ENCODE results near the gene PTPRN2. TPM values are rescaled to one million over a fixed set of nuclear protein-coding genes. Genes with fewer than 3 reads are reported as not detected.

Gene PTPRN2
- total and polyA plus RNA-seq, 2 donors = 1.7 to 1.9 TPM

DNA sequence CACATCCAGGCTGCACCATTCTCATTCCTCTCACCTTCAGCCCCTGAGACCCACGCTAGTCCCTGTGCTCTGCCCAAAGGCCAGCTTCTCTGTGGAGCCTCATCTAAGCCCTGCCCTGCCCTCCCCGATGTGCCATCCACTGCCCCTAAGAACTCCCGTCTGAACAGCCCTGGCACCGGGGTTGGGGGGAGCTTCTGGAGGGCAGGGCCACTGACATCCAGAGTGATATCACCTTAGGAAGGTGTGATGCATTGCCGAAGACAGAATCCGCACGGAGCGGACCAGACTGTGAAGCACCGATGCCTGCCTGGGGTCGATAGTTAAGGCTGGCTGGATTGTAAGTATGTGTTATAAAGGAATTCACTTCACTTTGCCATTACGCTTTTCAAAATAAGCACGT lies 511.0 kb downstream of the PTPRN2 start:
- no peak overlapping the region for H3K4me3 ChIP-seq (ENCODE audit: low read length in 2 of 2)
- DNase-seq (ENCODE audit: low read depth in 6 of 9, low spot score in 9 of 9) = no peak
- H3K9me3 ChIP-seq (ENCODE audit: control insufficient read depth in 2 of 2, insufficient read depth in 1 of 2, low read length in 1 of 2) = peaks cover 0 to 23% of the 10 kb centered on the region in 2 donors
- no peak overlapping the region for H3K27ac ChIP-seq (ENCODE audit: low read depth in 1 of 2, low read length in 1 of 2)
- H3K36me3 ChIP-seq (ENCODE audit: control insufficient read depth in 2 of 2, insufficient read depth in 2 of 2, low read length in 1 of 2) = no peaks in the 10 kb centered on the region
- WGBS = 92% methylated on average over 12 of the region's 12 CpGs
- H3K27me3 ChIP-seq (ENCODE audit: control insufficient read depth in 2 of 2, insufficient read depth in 1 of 2, low read length in 1 of 2) = no peaks in the 10 kb centered on the region
- no peaks in the 10 kb centered on the region for H3K4me1 ChIP-seq (ENCODE audit: control insufficient read depth in 2 of 2, insufficient read depth in 2 of 2, low read length in 2 of 2)

DNA sequence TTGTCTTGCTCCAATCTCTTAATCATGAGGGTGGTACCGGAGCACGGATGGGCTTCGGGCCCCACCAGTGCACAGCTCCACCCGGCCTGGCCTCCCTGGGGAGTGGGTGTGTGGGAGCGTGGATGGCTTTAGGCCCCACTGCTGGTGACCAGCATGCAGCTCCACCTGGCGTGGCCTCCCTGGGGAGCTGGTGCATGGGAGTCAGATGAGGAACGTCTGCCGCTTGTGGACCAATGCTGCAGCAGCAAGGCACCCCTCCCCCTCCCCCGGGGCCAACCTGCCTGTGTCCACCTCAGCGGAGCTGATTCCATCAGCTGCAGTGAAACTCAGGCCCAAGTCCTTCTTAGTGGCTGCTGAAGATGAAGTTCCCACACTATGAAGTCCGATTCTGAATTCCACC lies 511.4 kb downstream of the PTPRN2 start:
- Histone ChIP-seq H3K4me1 (ENCODE audit: control insufficient read depth in 2 of 2, insufficient read depth in 2 of 2, low read length in 2 of 2) (no peaks in the 10 kb centered on the region), H3K27ac (ENCODE audit: low read depth in 1 of 2, low read length in 1 of 2) (no peak overlapping the region), H3K9me3 (ENCODE audit: control insufficient read depth in 2 of 2, insufficient read depth in 1 of 2, low read length in 1 of 2) (peaks cover under 1 to 24% of the 10 kb centered on the region in 2 donors), H3K4me3 (ENCODE audit: low read length in 2 of 2) (no peak overlapping the region), H3K27me3 (ENCODE audit: control insufficient read depth in 2 of 2, insufficient read depth in 1 of 2, low read length in 1 of 2) (no peaks in the 10 kb centered on the region), H3K36me3 (ENCODE audit: control insufficient read depth in 2 of 2, insufficient read depth in 2 of 2, low read length in 1 of 2) (no peaks in the 10 kb centered on the region)
- 90% methylated on average over 11 of the region's 11 CpGs for WGBS
- DNase-seq (ENCODE audit: low read depth in 6 of 9, low spot score in 9 of 9) = no peak

DNA sequence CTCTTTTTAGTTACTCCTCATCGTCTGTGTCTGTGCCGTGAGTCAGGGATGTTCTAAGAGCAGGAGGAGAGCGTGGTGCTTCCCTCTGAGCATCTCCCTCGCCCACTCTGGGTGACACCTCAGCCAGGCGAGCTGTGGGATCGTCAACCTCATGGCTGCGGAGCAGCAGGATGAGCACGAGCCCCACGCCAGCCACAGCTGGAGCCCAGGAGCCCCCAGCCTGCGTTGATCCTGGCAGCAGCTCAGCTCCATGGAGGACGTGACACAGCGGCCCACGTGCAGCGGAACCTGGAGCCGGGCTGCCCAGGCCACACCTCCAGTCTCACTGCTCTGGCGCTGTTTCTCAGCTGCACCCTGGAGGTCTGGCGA lies 512.0 kb downstream of the PTPRN2 start:
- Histone ChIP-seq H3K9me3 (ENCODE audit: control insufficient read depth in 2 of 2, insufficient read depth in 1 of 2, low read length in 1 of 2) (peaks cover 2 to 28% of the 10 kb centered on the region in 2 donors), H3K4me3 (ENCODE audit: low read length in 2 of 2) (no peak overlapping the region), H3K4me1 (ENCODE audit: control insufficient read depth in 2 of 2, insufficient read depth in 2 of 2, low read length in 2 of 2) (no peaks in the 10 kb centered on the region), H3K27ac (ENCODE audit: low read depth in 1 of 2, low read length in 1 of 2) (no peak overlapping the region), H3K27me3 (ENCODE audit: control insufficient read depth in 2 of 2, insufficient read depth in 1 of 2, low read length in 1 of 2) (no peaks in the 10 kb centered on the region), H3K36me3 (ENCODE audit: control insufficient read depth in 2 of 2, insufficient read depth in 2 of 2, low read length in 1 of 2) (no peaks in the 10 kb centered on the region)
- WGBS = 92% methylated on average over 17 of the region's 17 CpGs
- DNase-seq (ENCODE audit: low read depth in 6 of 9, low spot score in 9 of 9) = no peak

DNA sequence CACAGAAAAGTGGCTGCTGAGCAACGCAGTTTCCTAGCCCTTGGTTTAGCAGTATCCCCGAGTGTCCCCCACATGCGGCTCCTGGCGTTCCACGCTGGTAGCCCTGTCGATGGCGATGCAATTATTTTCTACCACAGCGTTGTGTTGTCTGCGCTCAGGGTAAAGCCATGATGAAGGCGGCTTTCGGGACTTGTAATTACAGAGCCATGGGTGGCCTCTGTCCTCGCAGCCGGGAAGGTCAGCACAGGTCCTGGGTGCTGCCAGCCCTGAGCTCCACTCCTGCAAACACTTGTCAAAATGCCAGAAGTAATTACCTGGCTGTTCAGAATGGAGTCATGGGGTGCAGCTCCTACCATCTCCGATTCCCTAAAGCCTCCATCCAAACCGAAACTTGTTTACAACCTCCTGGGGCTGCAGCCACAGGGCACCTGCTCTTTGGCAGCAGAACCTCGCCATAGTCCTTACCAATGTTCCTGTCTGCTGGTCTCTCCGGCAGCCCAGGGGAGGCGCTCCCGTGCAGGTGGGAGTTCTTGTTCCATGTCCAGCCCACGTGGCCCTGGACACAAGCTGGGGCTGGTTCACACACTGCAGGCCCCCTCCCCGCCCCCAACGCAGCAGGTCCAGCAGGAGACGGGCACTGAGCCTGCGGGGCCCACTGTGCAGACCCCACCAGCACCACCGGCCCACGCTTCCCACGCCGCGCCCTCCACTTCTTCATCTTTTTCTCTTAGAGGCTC lies 512.6 kb downstream of the PTPRN2 start:
- DNase-seq (ENCODE audit: low read depth in 6 of 9, low spot score in 9 of 9) = no peak
- no peak overlapping the region for H3K27ac ChIP-seq (ENCODE audit: low read depth in 1 of 2, low read length in 1 of 2)
- no peak overlapping the region for H3K4me3 ChIP-seq (ENCODE audit: low read length in 2 of 2)
- 93% methylated on average over 29 of the region's 29 CpGs for WGBS
- H3K4me1 ChIP-seq (ENCODE audit: control insufficient read depth in 2 of 2, insufficient read depth in 2 of 2, low read length in 2 of 2) = no peaks in the 10 kb centered on the region
- peaks cover 2 to 34% of the 10 kb centered on the region in 2 donors for H3K9me3 ChIP-seq (ENCODE audit: control insufficient read depth in 2 of 2, insufficient read depth in 1 of 2, low read length in 1 of 2)
- no peaks in the 10 kb centered on the region for H3K36me3 ChIP-seq (ENCODE audit: control insufficient read depth in 2 of 2, insufficient read depth in 2 of 2, low read length in 1 of 2)
- H3K27me3 ChIP-seq (ENCODE audit: control insufficient read depth in 2 of 2, insufficient read depth in 1 of 2, low read length in 1 of 2) = no peaks in the 10 kb centered on the region

DNA sequence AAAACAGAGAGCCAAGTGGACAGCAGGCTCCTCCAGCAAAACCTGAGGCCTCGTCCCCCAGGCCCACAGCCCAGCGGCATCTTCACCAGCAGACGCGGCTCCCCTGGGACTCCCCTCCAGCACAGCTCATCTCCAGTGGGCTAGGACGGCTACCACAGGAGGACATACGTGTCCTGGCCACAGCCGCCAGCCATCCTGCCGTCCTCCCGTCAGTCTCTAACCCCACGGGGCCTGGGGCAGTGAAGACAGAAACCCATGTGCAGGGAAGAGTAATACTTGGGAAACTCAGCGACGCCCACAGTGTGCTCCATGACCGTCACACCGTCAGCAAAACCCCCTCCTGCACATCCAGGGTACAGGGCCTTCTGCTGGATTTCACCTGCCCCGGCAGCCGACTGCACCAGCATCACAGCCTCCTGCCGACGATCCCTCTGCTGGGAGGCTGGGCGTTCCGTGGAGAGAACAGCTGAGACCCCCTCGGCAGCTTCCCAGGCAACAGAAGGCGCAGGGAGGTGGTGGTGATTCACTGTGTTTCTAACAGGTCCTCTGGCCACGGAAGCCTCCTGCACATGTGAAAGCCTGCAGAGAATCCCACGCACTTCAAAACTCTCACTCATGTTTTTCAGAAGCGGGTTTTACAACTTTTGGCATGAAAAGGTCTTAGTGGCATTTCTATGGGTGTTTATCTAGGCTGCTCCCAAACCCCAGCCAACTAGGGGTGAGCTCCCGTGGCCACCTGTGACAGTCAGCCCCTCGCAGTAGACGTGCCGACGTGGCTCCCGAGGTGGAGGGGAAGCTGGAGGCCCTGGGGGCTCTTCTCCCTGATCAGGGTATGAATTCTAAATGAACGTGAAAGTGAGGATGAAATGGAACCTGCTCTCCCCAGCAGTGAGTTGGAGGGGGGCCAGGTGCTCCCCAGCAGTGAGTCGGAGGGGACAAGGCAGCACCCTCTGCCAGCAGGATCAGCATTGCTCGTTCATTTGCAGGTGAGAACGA lies 513.5 kb downstream of the PTPRN2 start:
- no peak for DNase-seq (ENCODE audit: low read depth in 6 of 9, low spot score in 9 of 9)

DNA sequence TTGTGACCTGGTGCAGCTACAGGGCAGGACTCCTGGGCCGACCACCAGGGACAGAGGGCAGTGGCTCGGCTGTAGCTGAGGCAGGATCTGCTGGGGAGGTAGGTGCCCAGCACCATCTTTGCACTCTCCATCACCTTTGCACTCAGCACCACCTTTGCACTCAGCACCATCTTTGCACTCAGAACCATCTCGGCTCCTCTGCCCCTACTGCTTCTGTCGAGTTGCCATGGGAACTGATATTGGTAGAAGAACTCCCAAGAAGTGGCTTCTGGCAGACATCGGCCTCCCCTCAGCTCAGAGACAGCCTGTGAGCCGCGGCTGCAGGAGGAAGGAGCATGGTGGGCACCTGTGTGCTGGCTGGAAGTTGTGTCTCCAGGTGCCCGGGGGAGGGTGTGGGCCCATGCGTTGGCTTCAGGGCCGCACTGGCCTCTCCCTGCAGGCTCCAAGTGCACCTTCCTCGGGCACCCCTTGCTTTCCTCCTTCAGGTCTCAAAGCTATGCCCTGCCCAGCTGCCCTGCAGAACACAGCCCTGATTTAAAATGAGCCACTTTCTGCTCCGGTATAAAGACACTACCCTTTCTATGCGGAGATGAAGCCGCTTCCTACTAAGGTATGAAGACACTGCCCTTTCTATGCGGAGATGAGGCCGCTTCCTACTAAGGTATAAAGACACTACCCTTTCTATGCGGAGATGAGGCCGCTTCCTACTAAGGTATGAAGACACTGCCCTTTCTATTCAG lies 514.5 kb downstream of the PTPRN2 start:
- H3K27me3 ChIP-seq (ENCODE audit: control insufficient read depth in 2 of 2, insufficient read depth in 1 of 2, low read length in 1 of 2) = no peaks in the 10 kb centered on the region
- no peak overlapping the region for H3K4me3 ChIP-seq (ENCODE audit: low read length in 2 of 2)
- H3K36me3 ChIP-seq (ENCODE audit: control insufficient read depth in 2 of 2, insufficient read depth in 2 of 2, low read length in 1 of 2) = no peaks in the 10 kb centered on the region
- no peak overlapping the region for H3K27ac ChIP-seq (ENCODE audit: low read depth in 1 of 2, low read length in 1 of 2)
- peaks cover 2 to 42% of the 10 kb centered on the region in 2 donors for H3K9me3 ChIP-seq (ENCODE audit: control insufficient read depth in 2 of 2, insufficient read depth in 1 of 2, low read length in 1 of 2)
- no peak for DNase-seq (ENCODE audit: low read depth in 6 of 9, low spot score in 9 of 9)
- 95% methylated on average over 18 of the region's 18 CpGs for WGBS
- no peaks in the 10 kb centered on the region for H3K4me1 ChIP-seq (ENCODE audit: control insufficient read depth in 2 of 2, insufficient read depth in 2 of 2, low read length in 2 of 2)

More for the DNA sequence above, 513.5 kb downstream of the PTPRN2 start:
- no peak overlapping the region for H3K27ac ChIP-seq (ENCODE audit: low read depth in 1 of 2, low read length in 1 of 2)
- 92% methylated on average over 35 of the region's 35 CpGs for WGBS
- H3K27me3 ChIP-seq (ENCODE audit: control insufficient read depth in 2 of 2, insufficient read depth in 1 of 2, low read length in 1 of 2) = no peaks in the 10 kb centered on the region
- H3K4me3 ChIP-seq (ENCODE audit: low read length in 2 of 2) = no peak overlapping the region
- no peaks in the 10 kb centered on the region for H3K36me3 ChIP-seq (ENCODE audit: control insufficient read depth in 2 of 2, insufficient read depth in 2 of 2, low read length in 1 of 2)
- peaks cover 2 to 35% of the 10 kb centered on the region in 2 donors for H3K9me3 ChIP-seq (ENCODE audit: control insufficient read depth in 2 of 2, insufficient read depth in 1 of 2, low read length in 1 of 2)
- no peaks in the 10 kb centered on the region for H3K4me1 ChIP-seq (ENCODE audit: control insufficient read depth in 2 of 2, insufficient read depth in 2 of 2, low read length in 2 of 2)

DNA sequence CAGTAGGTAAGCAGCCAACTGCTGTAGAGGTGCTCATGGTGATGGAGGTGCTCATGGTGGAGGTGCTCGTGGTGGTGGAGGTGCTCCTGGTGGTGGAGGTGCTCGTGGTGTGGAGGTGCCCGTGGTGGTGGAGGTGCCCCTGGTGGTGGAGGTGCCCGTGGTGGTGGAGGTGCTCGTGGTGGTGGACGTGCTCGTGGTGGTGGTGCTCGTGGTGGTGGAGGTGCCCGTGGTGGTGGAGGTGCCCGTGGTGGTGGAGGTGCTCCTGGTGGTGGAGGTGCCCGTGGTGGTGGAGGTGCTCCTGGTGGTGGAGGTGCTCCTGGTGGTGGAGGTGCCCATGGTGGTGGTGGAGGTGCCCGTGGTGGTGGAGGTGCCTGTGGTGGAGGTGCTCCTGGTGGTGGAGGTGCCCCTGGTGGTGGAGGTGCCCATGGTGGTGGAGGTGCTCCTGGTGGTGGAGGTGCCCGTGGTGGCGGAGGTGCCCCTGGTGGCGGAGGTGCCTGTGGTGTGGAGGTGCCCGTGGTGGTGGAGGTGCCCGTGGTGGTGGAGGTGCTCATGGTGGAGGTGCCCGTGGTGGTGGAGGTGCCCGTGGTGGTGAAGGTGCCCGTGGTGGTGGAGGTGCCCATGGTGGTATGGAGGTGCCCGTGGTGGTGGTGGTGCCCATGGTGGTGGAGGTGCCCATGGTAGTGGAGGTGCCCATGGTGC lies 517.3 kb downstream of the PTPRN2 start:
- Histone ChIP-seq H3K4me1 (ENCODE audit: control insufficient read depth in 2 of 2, insufficient read depth in 2 of 2, low read length in 2 of 2) (no peaks in the 10 kb centered on the region), H3K27me3 (ENCODE audit: control insufficient read depth in 2 of 2, insufficient read depth in 1 of 2, low read length in 1 of 2) (no peaks in the 10 kb centered on the region), H3K36me3 (ENCODE audit: control insufficient read depth in 2 of 2, insufficient read depth in 2 of 2, low read length in 1 of 2) (no peaks in the 10 kb centered on the region), H3K27ac (ENCODE audit: low read depth in 1 of 2, low read length in 1 of 2) (no peak overlapping the region), H3K9me3 (ENCODE audit: control insufficient read depth in 2 of 2, insufficient read depth in 1 of 2, low read length in 1 of 2) (peaks cover 2 to 46% of the 10 kb centered on the region in 2 donors), H3K4me3 (ENCODE audit: low read length in 2 of 2) (no peak overlapping the region)
- no peak for DNase-seq (ENCODE audit: low read depth in 6 of 9, low spot score in 9 of 9)
- WGBS = 91% methylated on average over 21 of the region's 21 CpGs

DNA sequence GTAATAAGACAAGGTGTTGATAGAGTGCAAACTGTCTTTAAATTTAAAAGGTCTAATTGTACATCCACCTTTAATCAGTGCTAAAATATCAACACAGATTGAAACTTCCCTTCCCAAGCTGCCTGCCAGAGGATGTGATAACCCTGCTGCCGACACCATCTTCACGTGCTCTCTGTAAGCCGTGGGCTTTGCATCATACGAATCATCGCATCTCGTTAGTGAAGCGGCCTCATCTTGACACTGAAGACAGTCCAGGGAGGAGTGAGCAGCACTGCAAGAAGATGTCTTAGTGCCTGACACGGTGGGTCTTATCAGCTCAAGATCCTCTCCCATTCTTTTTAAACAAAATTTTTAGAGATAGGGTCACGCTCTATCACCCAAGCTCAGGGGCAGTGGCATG lies 518.8 kb downstream of the PTPRN2 start:
- H3K9me3 ChIP-seq (ENCODE audit: control insufficient read depth in 2 of 2, insufficient read depth in 1 of 2, low read length in 1 of 2) = peaks cover 2 to 51% of the 10 kb centered on the region in 2 donors
- 97% methylated on average over 9 of the region's 9 CpGs for WGBS
- no peaks in the 10 kb centered on the region for H3K4me1 ChIP-seq (ENCODE audit: control insufficient read depth in 2 of 2, insufficient read depth in 2 of 2, low read length in 2 of 2)
- no peaks in the 10 kb centered on the region for H3K27me3 ChIP-seq (ENCODE audit: control insufficient read depth in 2 of 2, insufficient read depth in 1 of 2, low read length in 1 of 2)
- H3K36me3 ChIP-seq (ENCODE audit: control insufficient read depth in 2 of 2, insufficient read depth in 2 of 2, low read length in 1 of 2) = no peaks in the 10 kb centered on the region
- H3K4me3 ChIP-seq (ENCODE audit: low read length in 2 of 2) = no peak overlapping the region
- no peak for DNase-seq (ENCODE audit: low read depth in 6 of 9, low spot score in 9 of 9)
- H3K27ac ChIP-seq (ENCODE audit: low read depth in 1 of 2, low read length in 1 of 2) = no peak overlapping the region

Measured in thymus (tissue), 11 donors.